Activated naive CD4-positive, alpha-beta T cell (primary cell): ENCODE results near the gene SOX13.

ENCODE experiments used
- DNase-seq, 4 experiments: peaks; one replicate each; lab custom pipeline; 2025; lab: John Stamatoyannopoulos, UW

The SOX13 gene

GRCh38 chr1:204131978-204132377 is 59.1 kb downstream of the SOX13 start:
- DNase-seq = no peak

- no peak for DNase-seq
These were observed 59.8 kb downstream of the SOX13 start for GRCh38 chr1:204132718-204133117.

- DNase-seq = no peak
These were observed 61.2 kb downstream of the SOX13 start for GRCh38 chr1:204134103-204134502.

GRCh38 chr1:204136814-204137213 is 63.9 kb downstream of the SOX13 start:
- no peak for DNase-seq

GRCh38 chr1:204139088-204139487 is 66.2 kb downstream of the SOX13 start:
- DNase-seq = no peak

GRCh38 chr1:204139952-204140351 is 67.0 kb downstream of the SOX13 start:
- no peak for DNase-seq

- no peak for DNase-seq
These were observed 68.2 kb downstream of the SOX13 start for GRCh38 chr1:204141131-204141530.

GRCh38 chr1:204142032-204142974 is 69.4 kb downstream of the SOX13 start:
- DNase-seq = no peak

- no peak for DNase-seq
These were observed 70.5 kb downstream of the SOX13 start for GRCh38 chr1:204143276-204144041.

- DNase-seq = no peak
These were observed 72.2 kb downstream of the SOX13 start for GRCh38 chr1:204145033-204145504.

- no peak for DNase-seq
These were observed 73.4 kb downstream of the SOX13 start for GRCh38 chr1:204146309-204146708.

- DNase-seq = no peak
These were observed 74.0 kb downstream of the SOX13 start for GRCh38 chr1:204146965-204147364.

- DNase-seq = no peak
These were observed 74.8 kb downstream of the SOX13 start for GRCh38 chr1:204147406-204148383.

GRCh38 chr1:204149107-204149506 is 76.2 kb downstream of the SOX13 start:
- no peak for DNase-seq

- DNase-seq = no peak
These were observed 77.0 kb downstream of the SOX13 start for GRCh38 chr1:204149635-204150565.

- DNase-seq = peak in 1 of 4 experiments; percentile 8
These were observed 78.0 kb downstream of the SOX13 start for GRCh38 chr1:204150702-204151551.

GRCh38 chr1:204151552-204152309 is 78.8 kb downstream of the SOX13 start, which contains the start of gene ETNK2:
TSS of gene ETNK2 (minus strand) at chr1:204152044. CDS start at chr1:204151852, 192 bp downstream.
- peak in 2 of 4 experiments; percentile 33 to 57 for DNase-seq

GRCh38 chr1:204152310-204153044 is 79.6 kb downstream of the SOX13 start:
- DNase-seq = no peak
